Activated naive CD8-positive, alpha-beta T cell (primary cell): ENCODE data around the gene NTMT1.
A peak's percentile ranks its signal among the peaks of the same experiment; 100 is the strongest.
"Not testable (repeated sequence)": the region's sequence is repeated elsewhere in the genome, so short reads cannot be mapped to it uniquely, and the experiment has no call there.

Experiments
- H3K27ac Mint-ChIP-seq: one replicate; pipeline ENCODE4 v1.8.0; 2021; ENCODE audit warnings: mixed read lengths
- H3K27me3 Mint-ChIP-seq: one replicate; pipeline ENCODE4 v1.8.0; 2021; ENCODE audit warnings: mixed read lengths
- H3K36me3 Mint-ChIP-seq: one replicate; pipeline ENCODE4 v1.8.0; 2021; ENCODE audit warnings: mixed read lengths
- H3K4me1 Mint-ChIP-seq: one replicate; pipeline ENCODE4 v1.8.0; 2021; ENCODE audit warnings: low read depth, mixed read lengths
- H3K4me3 Mint-ChIP-seq: one replicate; pipeline ENCODE4 v1.8.0; 2021; ENCODE audit warnings: mild to moderate bottlenecking, mixed read lengths
- H3K9me3 Mint-ChIP-seq: one replicate; pipeline ENCODE4 v1.8.0; 2021; ENCODE audit warnings: low read depth, mixed read lengths

NTMT1 gene

DNA sequence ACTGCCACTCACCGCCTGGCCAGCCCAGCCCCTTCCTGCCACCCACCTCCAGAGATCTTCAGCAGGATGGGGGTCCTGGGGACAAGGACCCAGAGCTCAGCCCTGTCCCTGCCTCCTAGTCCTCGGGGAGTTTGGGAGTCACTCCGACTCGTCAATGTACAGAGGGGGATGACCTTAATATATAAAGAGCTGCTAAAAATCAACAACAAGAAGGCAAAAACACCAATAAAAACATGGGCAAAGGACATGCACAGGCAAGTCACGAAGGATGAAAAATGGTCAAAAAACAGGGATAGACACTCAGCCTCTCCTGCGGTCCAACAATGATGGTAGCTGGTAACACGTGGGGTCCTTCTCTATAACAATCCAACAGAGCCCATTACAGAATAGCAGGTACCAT lies 20.7 kb downstream of the NTMT1 start:
- H3K4me1 Mint-ChIP-seq, result peaks cover 1% of the 10 kb centered on the region
- no peak overlapping the region for H3K27ac Mint-ChIP-seq
- no peaks in the 10 kb centered on the region for H3K9me3 Mint-ChIP-seq
- H3K4me3 Mint-ChIP-seq, result no peak overlapping the region
- H3K36me3 Mint-ChIP-seq, result no peaks in the 10 kb centered on the region
- no peaks in the 10 kb centered on the region for H3K27me3 Mint-ChIP-seq

DNA sequence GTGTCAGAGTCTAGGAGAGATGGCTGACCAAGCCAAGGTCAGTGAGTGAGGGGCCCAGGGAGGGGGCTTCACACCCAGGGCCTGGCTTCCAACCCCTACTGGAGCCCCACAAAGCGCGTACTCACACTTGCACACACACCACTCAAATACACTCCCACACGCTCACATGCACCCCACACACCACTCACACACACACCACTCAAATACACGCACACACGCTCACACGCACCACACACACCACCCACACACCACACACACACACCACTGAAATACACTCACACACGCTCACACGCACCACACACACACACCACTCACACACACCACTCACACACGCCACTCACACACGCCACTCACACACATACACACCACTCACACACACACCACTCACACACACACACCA lies 21.7 kb downstream of the NTMT1 start:
- H3K9me3 Mint-ChIP-seq, result no peaks in the 10 kb centered on the region
- H3K27ac Mint-ChIP-seq, result no peak overlapping the region
- no peak overlapping the region for H3K4me3 Mint-ChIP-seq
- no peaks in the 10 kb centered on the region for H3K4me1 Mint-ChIP-seq
- no peaks in the 10 kb centered on the region for H3K36me3 Mint-ChIP-seq
- no peaks in the 10 kb centered on the region for H3K27me3 Mint-ChIP-seq

DNA sequence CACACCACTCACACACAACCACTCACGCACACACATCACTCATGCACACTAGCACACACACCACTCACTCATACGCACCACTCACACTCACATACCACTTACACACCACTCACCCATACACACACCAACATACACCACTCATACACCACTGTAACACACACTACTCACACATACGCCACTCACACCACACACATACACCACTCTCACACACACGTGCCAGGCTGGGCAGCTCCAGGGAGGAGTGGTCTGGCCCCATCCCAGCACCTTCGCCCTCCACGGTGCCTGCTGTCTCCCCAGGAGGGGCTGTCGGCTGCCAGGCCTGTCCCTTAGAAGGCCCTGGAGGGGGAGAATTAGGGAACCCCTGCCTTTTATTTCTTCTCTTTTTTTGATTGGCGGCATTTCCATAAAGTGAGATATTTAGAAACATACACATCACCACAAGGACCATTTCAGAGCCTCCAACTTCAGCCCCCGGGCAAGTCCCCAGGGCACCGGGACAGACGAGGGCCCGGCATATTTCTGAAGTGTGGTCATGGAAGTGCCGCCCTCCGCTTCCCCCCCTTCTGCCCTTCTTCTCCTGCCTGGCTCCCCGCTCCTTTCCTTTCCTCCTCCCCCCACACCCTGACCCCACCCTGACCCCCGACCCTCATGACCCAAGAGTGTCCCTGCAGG lies 22.3 kb downstream of the NTMT1 start:
- Mint-ChIP-seq H3K4me1 (no peaks in the 10 kb centered on the region), H3K27me3 (no peaks in the 10 kb centered on the region), H3K27ac (no peak overlapping the region), H3K4me3 (no peak overlapping the region), H3K9me3 (no peaks in the 10 kb centered on the region), H3K36me3 (no peaks in the 10 kb centered on the region)

DNA sequence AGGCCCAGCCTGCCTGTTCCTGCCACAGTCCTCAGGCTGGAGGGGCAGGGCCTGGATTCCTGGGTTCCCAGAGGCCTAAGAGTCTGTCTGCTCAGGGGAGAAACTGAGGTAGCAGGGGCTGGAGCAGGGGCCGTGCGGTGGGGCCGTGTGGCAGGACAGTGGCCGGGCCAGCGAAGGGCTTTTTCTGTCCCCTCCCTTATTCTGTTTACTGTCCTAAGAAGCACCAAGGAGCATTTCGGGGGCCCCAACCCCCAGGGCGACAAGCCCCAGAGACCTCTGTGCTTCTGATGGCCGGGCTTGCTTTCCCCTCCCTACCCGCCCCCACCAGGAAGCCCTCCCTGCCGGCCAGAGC lies 22.8 kb downstream of the NTMT1 start:
- Mint-ChIP-seq H3K4me1 (no peaks in the 10 kb centered on the region), H3K27me3 (no peaks in the 10 kb centered on the region), H3K4me3 (no peak overlapping the region), H3K27ac (no peak overlapping the region), H3K36me3 (no peaks in the 10 kb centered on the region), H3K9me3 (no peaks in the 10 kb centered on the region)

DNA sequence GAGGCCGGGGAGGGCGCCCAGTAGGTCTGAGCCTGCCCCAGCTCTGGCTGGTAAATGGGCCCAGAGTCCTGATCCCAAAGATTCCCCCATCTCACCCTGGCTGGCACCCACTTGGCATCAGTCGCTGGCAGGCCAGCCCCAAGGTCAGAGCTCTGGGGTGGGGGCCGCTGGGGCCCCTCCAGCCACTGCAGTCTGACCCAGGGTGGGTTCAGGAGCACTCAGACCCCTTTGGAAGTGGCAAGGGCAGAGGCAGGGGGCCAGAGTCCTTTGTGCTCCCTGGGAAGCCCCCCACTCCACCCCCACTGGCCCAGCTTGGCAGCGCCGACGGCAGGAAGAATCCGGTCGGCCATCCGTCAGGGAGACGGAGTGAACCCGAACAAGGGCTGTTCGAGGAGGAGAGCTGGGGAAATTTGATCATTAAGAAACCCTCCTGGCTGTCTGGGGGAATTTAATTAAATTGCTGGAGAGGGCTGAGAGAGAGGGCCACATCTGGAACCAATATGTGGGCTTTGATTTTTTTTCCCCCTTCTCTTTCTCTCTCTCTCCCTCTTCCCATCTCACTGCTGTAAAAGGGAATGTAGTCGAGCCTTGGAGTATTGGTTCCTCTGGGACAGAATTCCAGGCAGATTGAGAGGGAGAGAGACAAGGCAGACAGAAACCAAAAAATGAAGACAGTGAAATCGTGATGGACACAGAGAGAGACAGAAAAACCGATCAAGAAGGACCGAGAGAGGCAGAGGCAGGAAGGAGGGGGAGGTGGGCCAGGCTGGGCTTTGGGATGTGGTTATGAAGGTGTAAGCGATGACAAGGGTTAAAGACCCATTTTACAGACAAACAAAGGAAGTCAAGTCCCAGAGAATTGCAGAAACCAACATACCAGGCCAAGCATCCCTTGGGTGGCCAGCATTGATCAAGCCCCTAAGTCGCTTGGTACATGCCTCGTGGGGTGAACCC lies 24.0 kb downstream of the NTMT1 start:
- Mint-ChIP-seq H3K27ac (no peak overlapping the region), H3K4me3 (no peak overlapping the region), H3K9me3 (no peaks in the 10 kb centered on the region)

DNA sequence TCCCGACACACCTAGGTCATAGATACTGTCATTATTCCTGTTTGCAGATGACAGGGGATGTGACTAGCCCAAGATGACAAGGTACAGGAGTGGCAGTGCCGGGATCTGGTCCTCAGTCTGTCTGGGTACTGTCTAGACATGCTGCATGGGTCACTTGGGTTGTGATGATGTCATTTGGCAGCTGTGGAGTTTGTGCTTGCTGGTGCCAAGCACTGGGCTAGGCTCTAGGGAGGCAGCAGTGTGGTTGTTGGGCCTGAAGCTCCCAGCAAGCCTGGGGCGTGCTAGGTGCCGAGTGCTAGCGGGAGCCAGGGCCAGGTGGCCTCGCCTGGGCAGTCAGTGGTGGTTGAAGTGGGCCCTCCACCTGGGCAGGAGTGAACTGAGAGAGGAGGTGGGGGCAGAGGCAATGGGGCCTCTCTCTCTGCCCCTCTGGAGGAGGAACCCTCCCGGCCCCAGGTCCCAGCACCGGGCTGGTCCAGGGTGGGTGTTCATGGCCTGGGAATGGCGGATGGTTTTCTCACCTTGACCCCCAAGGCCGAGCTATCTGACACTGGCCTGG lies 24.8 kb downstream of the NTMT1 start:
- H3K9me3 Mint-ChIP-seq, result no peaks in the 10 kb centered on the region
- H3K36me3 Mint-ChIP-seq, result no peaks in the 10 kb centered on the region
- no peaks in the 10 kb centered on the region for H3K27me3 Mint-ChIP-seq
- H3K27ac Mint-ChIP-seq, result no peak overlapping the region
- no peaks in the 10 kb centered on the region for H3K4me1 Mint-ChIP-seq
- H3K4me3 Mint-ChIP-seq, result no peak overlapping the region

More for the DNA sequence above, 24.0 kb downstream of the NTMT1 start:
- Mint-ChIP-seq H3K27me3 (no peaks in the 10 kb centered on the region), H3K36me3 (no peaks in the 10 kb centered on the region), H3K4me1 (no peaks in the 10 kb centered on the region)

DNA sequence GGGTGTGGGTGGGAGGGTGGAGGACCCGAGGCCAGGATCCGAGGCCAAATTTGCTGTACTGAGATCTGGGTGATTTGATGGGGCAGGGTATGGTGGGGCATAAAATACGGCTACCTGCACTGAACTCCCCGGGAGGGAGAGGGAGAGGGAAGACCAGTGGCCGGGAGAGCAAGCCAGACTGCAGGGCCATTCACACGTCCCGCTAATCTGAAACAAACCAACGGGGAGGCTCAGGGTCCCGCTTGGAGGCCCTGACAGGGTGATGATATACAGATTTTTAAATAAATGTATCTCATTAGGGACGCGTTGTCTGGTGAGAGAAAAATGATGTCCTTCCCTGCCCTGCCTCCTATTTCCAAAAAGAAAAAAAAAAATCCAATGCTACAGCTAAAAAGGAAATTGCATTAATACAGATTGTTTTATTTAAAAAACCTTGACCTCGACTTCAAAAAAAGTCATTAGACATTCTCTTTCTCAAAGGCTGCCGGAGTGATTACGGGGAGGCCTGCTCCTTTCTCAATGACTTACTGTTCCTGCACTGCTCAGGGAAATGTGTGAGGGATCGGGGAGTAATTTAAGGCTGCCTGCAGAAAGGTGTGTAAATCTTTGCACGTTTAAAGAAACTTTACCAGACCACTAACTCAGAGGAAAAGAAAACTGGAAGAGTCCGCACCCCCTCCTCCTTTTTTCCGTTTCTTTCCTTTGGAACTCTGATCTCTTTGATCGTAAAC lies 28.0 kb downstream of the NTMT1 start:
- H3K27ac Mint-ChIP-seq, result no peak overlapping the region
- no peaks in the 10 kb centered on the region for H3K9me3 Mint-ChIP-seq
- no peaks in the 10 kb centered on the region for H3K36me3 Mint-ChIP-seq
- no peak overlapping the region for H3K4me3 Mint-ChIP-seq
- H3K27me3 Mint-ChIP-seq, result no peaks in the 10 kb centered on the region
- H3K4me1 Mint-ChIP-seq, result no peaks in the 10 kb centered on the region

DNA sequence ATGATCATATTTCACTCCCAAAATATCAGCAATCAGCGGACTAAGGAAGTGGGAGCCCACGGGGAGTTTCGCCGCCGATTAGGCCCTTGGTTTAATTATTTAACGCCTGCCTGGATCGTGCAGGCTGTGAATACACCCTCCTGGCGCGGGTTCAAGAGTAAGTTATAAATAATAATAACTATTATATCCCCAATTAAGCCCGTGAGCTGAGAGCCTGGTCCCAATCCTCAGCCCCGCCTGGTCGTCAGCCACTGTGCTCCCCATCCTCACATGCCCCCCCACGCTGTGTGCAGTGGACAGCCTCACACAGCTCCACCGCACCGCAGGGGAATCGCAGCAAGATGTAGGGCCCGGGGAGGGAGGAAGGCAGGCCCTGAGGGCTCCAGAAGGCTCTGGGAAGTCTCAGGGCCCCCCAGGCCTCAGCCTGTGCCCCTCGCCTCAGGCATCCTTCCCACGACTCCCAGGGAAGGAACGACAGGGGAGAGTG lies 28.6 kb downstream of the NTMT1 start:
- no peaks in the 10 kb centered on the region for H3K36me3 Mint-ChIP-seq
- no peaks in the 10 kb centered on the region for H3K27me3 Mint-ChIP-seq
- H3K9me3 Mint-ChIP-seq, result no peaks in the 10 kb centered on the region
- no peak overlapping the region for H3K4me3 Mint-ChIP-seq
- no peaks in the 10 kb centered on the region for H3K4me1 Mint-ChIP-seq
- no peak overlapping the region for H3K27ac Mint-ChIP-seq

DNA sequence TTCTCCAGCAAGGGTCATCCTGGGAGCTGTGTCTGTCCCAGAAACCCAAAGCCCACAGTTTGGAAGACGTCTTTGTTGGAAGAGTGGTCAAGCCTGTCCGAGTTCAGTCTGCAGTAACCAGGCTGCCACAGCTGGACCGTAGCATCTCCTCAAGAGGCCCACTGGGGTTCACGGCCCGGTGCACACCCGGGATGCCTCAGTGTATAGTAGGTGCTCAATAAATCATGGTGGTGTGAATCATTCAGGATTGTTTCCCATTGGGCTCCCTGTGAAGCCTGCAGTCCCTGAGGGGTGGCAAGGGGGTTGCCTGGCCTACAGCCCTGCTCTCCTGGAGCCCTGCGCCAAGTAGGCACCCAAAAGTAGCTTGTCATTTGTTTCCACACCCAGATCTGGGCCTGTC lies 29.2 kb downstream of the NTMT1 start:
- Mint-ChIP-seq H3K4me3 (no peak overlapping the region), H3K4me1 (no peaks in the 10 kb centered on the region), H3K27ac (no peak overlapping the region), H3K27me3 (no peaks in the 10 kb centered on the region), H3K36me3 (no peaks in the 10 kb centered on the region), H3K9me3 (no peaks in the 10 kb centered on the region)

DNA sequence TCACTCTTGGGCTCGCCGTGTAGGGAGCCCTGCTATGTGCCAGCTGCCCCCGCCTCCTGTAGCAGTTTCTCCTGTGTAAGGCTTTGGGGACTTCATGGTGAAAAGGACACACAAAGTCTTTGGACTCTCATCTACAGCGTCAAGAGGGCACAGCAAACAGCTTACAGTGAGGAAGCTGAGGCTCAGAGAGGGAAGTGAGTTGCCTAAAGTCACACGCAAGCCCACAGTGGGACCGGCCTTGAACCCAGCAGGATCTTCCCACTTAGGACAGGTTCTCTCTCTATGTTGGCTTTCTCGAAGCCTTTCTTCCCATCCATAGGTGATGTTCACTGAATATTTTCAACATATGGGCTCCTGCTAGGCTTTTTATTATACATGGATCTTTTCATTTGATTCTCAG lies 29.7 kb downstream of the NTMT1 start:
- no peaks in the 10 kb centered on the region for H3K27me3 Mint-ChIP-seq
- no peak overlapping the region for H3K27ac Mint-ChIP-seq
- H3K4me3 Mint-ChIP-seq, result no peak overlapping the region
- H3K9me3 Mint-ChIP-seq, result no peaks in the 10 kb centered on the region
- no peaks in the 10 kb centered on the region for H3K4me1 Mint-ChIP-seq
- H3K36me3 Mint-ChIP-seq, result no peaks in the 10 kb centered on the region

DNA sequence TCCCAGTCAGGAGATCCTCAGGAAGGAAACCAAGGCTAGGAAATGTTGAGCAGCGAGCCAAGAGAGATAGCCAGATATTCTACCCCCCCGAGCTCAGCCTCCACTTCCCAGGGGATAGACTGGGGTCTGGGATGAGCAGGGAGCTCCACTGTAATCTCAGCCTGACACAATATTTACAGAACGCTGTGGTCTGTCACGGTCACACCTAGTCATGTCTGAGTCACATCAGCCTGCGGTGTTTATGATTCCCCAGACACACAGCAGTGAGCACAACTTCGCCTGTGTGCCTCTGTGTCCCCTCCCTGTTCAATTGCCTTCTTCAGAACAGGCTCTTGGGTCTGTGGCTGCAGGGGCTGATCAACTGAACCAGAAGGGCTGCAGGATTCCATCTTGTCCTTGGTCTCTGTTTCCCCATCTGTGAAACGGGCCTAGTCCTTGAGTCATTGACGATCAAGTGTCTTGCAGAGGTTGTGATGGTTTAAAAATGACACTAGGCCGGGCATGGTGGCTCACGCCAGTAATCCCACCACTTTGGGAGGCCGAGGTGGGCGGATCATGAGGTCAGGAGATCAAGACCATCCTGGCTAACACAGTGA lies 30.9 kb downstream of the NTMT1 start:
- Mint-ChIP-seq H3K27me3 (no peaks in the 10 kb centered on the region), H3K9me3 (no peaks in the 10 kb centered on the region), H3K4me3 (no peak overlapping the region), H3K27ac (no peak overlapping the region), H3K4me1 (no peaks in the 10 kb centered on the region), H3K36me3 (no peaks in the 10 kb centered on the region)

DNA sequence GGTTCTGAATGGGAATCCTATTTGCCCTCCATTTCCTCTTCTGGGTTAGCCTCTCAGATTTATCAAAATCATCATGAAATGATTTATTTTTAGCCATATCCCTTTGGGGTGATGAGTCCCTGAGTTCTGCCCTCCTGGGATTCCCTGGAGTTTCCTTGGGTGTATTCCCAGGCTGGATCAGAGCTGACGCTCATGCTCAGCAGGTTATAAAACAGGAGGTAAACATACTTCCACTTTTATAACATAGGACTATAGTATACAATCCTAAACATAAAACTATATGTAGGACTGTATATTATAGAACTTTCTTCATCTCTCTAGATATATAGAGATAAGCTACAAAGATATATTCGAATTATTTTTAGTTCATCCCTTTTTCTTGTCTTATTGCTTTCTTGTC lies 35.1 kb downstream of the NTMT1 start:
- H3K27me3 Mint-ChIP-seq, result peaks cover 2% of the 10 kb centered on the region
- H3K27ac Mint-ChIP-seq, result no peak overlapping the region
- H3K4me1 Mint-ChIP-seq, result peaks cover 4% of the 10 kb centered on the region
- H3K4me3 Mint-ChIP-seq, result no peak overlapping the region
- H3K36me3 Mint-ChIP-seq, result no peaks in the 10 kb centered on the region
- H3K9me3 Mint-ChIP-seq, result no peaks in the 10 kb centered on the region

DNA sequence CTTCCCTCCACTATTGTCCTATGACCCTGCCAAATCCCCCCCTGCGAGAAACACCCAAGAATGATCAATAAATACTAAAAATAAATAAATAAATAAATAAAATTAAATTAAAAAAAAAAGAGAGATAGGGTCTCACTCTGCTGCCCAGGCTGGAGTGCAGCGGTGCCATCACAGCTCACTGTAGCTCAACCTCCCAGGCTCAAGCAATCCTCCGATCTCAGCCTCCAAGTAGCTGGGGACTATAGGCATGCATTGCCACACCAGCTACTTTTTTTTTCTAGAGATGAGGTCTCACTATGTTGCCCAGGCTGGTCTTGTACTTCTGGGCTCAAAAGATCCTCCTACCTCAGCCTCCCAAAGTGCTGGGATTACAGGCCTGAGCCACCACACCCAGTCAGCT lies 36.3 kb downstream of the NTMT1 start:
- not testable (repeated sequence) for H3K27ac Mint-ChIP-seq, H3K9me3 Mint-ChIP-seq, H3K36me3 Mint-ChIP-seq, H3K4me3 Mint-ChIP-seq, H3K4me1 Mint-ChIP-seq, H3K27me3 Mint-ChIP-seq

DNA sequence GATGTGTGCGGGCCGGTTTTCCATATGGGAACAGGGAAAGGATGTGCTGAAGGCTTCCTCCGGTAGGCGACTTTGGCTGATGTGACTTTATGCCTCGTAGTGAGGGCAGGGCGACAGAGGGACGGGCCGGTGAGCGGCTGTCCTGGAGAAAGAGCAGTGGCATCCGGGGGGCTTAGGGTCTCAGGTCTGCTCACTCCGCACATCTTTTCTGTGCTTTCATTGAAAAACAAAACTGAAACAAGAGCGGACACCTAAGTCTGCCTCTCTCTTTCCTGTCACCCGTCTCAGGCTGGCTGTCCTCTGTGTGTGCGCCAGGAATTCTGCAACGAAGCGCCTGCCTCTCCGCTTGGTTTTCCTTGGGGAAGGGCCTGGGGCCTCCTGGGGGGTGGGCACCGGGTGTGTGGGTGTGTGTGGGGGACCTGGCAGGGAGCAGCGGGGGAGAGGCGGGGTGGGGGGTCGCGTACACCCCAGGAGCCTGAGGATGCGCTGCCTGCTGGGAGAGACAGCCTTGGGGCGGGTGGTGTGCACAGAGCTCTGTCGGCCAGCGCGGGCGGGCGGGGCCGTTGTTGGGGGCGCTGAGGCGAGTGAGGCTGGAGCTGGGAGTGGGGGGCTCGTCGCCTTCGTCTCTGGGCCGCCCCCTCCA lies 38.9 kb downstream of the NTMT1 start:
- Mint-ChIP-seq H3K36me3 (no peaks in the 10 kb centered on the region), H3K27ac (no peak overlapping the region)

More for the DNA sequence above, 38.9 kb downstream of the NTMT1 start:
- Mint-ChIP-seq H3K9me3 (no peaks in the 10 kb centered on the region), H3K27me3 (peaks cover 4% of the 10 kb centered on the region), H3K4me3 (peak overlapping the region; percentile 75), H3K4me1 (peaks cover 4% of the 10 kb centered on the region)
